GM23338 (cell line): ENCODE results near the gene TMEM144. TPM values are rescaled to one million over a fixed set of nuclear protein-coding genes. Genes with fewer than 3 reads are reported as not detected.

Experiments
- ATAC-seq: fragments of 200-7000 bp; cut with Tn5 transposase; 3 replicates; pipeline ENCODE4 v1.9.1; 2020
- DNase-seq: peaks from one replicate; pipeline ENCODE4 v3.0.0-alpha.2; 2015; ENCODE audit warnings: low spot score
- H2AFZ ChIP-seq: fragments of 200-600 bp; sonication (generic); 2 replicates; pipeline ENCODE4 v1.8.0; 2016; ENCODE audit warnings: antibody characterized with exemption, mild to moderate bottlenecking, moderate library complexity
- H3F3A ChIP-seq: fragments of 200-600 bp; sonication (generic); replicated peaks from 2 replicates; pipeline ENCODE4 v1.8.0; 2017; ENCODE audit warnings: antibody characterized with exemption, mixed run types, low read depth
- H3K27ac ChIP-seq: fragments of 200-600 bp; sonication (generic); 2 replicates; pipeline ENCODE4 v1.6.1; 2016; ENCODE audit warnings: low read depth
- H3K27me3 ChIP-seq: fragments of 200-600 bp; sonication (generic); 2 replicates; pipeline ENCODE4 v1.8.0; 2016; ENCODE audit warnings: mild to moderate bottlenecking, mixed run types, moderate library complexity; ENCODE audit not compliant: insufficient read depth
- H3K36me3 ChIP-seq: fragments of 200-600 bp; sonication (generic); 2 replicates; pipeline ENCODE4 v1.8.0; 2016; ENCODE audit warnings: mild to moderate bottlenecking; ENCODE audit not compliant: insufficient read depth
- H3K4me1 ChIP-seq: fragments of 200-600 bp; sonication (generic); 2 replicates; pipeline ENCODE4 v1.8.0; 2016; ENCODE audit warnings: mild to moderate bottlenecking, moderate library complexity; ENCODE audit not compliant: insufficient read depth
- H3K4me2 ChIP-seq: fragments of 200-600 bp; sonication (generic); 2 replicates; pipeline ENCODE4 v1.7.1; 2017; ENCODE audit warnings: mixed run types
- H3K4me3 ChIP-seq: fragments of 200-600 bp; sonication (generic); 2 replicates; pipeline ENCODE4 v1.6.1; 2016; ENCODE audit warnings: mixed run types
- H3K79me2 ChIP-seq: fragments of 200-600 bp; sonication (generic); replicated peaks from 2 replicates; pipeline ENCODE4 v1.8.0; 2017; ENCODE audit warnings: mild to moderate bottlenecking; ENCODE audit not compliant: insufficient read depth
- H3K9me2 ChIP-seq: fragments of 200-600 bp; sonication (generic); 2 replicates; pipeline ENCODE4 v1.8.0; 2017; ENCODE audit not compliant: insufficient read depth
- H4K20me1 ChIP-seq: fragments of 200-600 bp; sonication (generic); replicated peaks from 2 replicates; pipeline ENCODE4 v1.8.0; 2017; ENCODE audit warnings: mild to moderate bottlenecking; ENCODE audit not compliant: insufficient read depth
- H3K27ac Mint-ChIP-seq: 2 replicates; pipeline ENCODE4 v1.8.0; 2020; ENCODE audit warnings: inconsistent platforms, mild to moderate bottlenecking, moderate library complexity, mixed read lengths
- H3K27me3 Mint-ChIP-seq: 3 replicates; pipeline ENCODE4 v1.8.0; 2022; ENCODE audit warnings: low read depth, mild to moderate bottlenecking, moderate library complexity, mixed read lengths, inconsistent platforms; ENCODE audit not compliant: insufficient read depth, poor library complexity
- H3K36me3 Mint-ChIP-seq: 3 replicates; pipeline ENCODE4 v1.8.0; 2021; ENCODE audit warnings: low read depth, mild to moderate bottlenecking, inconsistent platforms, moderate library complexity, mixed read lengths
- H3K4me1 Mint-ChIP-seq: 3 replicates; pipeline ENCODE4 v1.8.0; 2020; ENCODE audit warnings: mild to moderate bottlenecking, inconsistent platforms, mixed read lengths
- H3K4me3 Mint-ChIP-seq: 3 replicates; pipeline ENCODE4 v1.8.0; 2021; ENCODE audit warnings: moderate library complexity, mild to moderate bottlenecking, inconsistent platforms, mixed read lengths
- H3K9me3 Mint-ChIP-seq: 3 replicates; pipeline ENCODE4 v1.8.0; 2020; ENCODE audit warnings: moderate library complexity, mild to moderate bottlenecking, inconsistent platforms, mixed read lengths
- CREB1 ChIP-seq: fragments of 250-450 bp; sonication (Bioruptor Pico); IDR thresholded peaks from 2 replicates; pipeline ENCODE4 v1.5.0; 2020; ENCODE audit warnings: low read depth, mild to moderate bottlenecking, moderate library complexity
- EZH2 ChIP-seq: fragments of 200-600 bp; sonication (generic); IDR thresholded peaks from one replicate; pipeline ENCODE4 v1.8.0; 2017; ENCODE audit warnings: antibody characterized with exemption, mild to moderate bottlenecking, low read depth; ENCODE audit not compliant: unreplicated experiment
- EZH2phosphoT487 ChIP-seq: fragments of 200-600 bp; sonication (generic); IDR thresholded peaks from one replicate; pipeline ENCODE4 v1.8.1; 2018; ENCODE audit warnings: antibody characterized with exemption; ENCODE audit not compliant: unreplicated experiment
- JUNB ChIP-seq: IDR thresholded peaks from one replicate; pipeline ENCODE4 v1.6.1; 2016; ENCODE audit warnings: antibody characterized with exemption; ENCODE audit not compliant: unreplicated experiment
- POLR2AphosphoS5 ChIP-seq: IDR thresholded peaks from 2 replicates; pipeline ENCODE4 v1.6.1; 2016; ENCODE audit warnings: antibody characterized with exemption, low read depth
- STAT1 ChIP-seq: IDR thresholded peaks from one replicate; pipeline ENCODE4 v1.6.1; 2016; ENCODE audit warnings: antibody characterized with exemption; ENCODE audit not compliant: unreplicated experiment
- ZNF114 ChIP-seq: fragments of 250-450 bp; sonication (Bioruptor Pico); IDR thresholded peaks from 2 replicates; pipeline ENCODE4 v1.5.0; 2020; ENCODE audit warnings: mild to moderate bottlenecking, moderate library complexity
- ZNF331 ChIP-seq: fragments of 250-450 bp; sonication (Bioruptor Pico); IDR thresholded peaks from 2 replicates; pipeline ENCODE4 v1.5.0; 2020; ENCODE audit warnings: low read depth, mild to moderate bottlenecking, moderate library complexity
- polyA plus RNA-seq: library from polyadenylated mRNA; unstranded; fragments of >200 nt; fragmentation: Nextera tagmentation; extraction: Ambion mirVana; gene quantifications from 2 replicates; pipeline ENCODE4 v1.2.1, GENCODE V29; 2016
- total RNA-seq: library from RNA; depleted of rRNA; stranded (reverse); fragments of >200 nt; shearing (Covaris generic); gene quantifications from 2 replicates; pipeline ENCODE4 v1.2.3, GENCODE V29; 2014
- TF ChIP-seq, protein P1 (sequence below): IDR thresholded peaks from 2 replicates; pipeline ENCODE4 v1.6.1; 2016; ENCODE audit warnings: antibody characterized with exemption
- TF ChIP-seq, protein P2 (sequence below): fragments of 250-450 bp; sonication (Bioruptor Pico); IDR thresholded peaks from 2 replicates; pipeline ENCODE4 v1.5.0; 2020; ENCODE audit warnings: mild to moderate bottlenecking, moderate library complexity
- TF ChIP-seq, protein P3 (sequence below): IDR thresholded peaks from one replicate; pipeline ENCODE4 v1.6.1; 2018; ENCODE audit warnings: antibody characterized with exemption; ENCODE audit not compliant: unreplicated experiment

The TMEM144 gene
- total and polyA plus RNA-seq, 2 experiments from 2014 or later = 1.3 to 1.7 TPM

DNA sequence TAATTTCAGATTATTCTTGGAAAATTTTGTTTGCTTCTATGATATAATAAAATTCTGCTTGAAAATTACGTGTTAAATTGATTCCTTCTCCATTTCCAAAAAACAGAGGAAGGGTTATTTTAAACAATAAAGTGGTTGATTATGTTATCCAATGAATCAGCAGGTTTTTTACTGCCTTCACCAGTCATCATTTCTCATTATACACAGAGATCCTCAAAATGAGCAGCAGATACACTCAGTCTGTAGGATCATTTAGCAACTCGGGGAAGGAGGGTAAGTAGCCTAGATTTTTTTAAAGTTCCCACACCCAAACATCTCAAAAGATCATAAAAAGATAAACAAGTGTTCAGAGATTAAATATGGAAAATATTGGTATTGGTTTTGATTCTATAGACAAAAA lies 6.8 kb upstream of the TMEM144 start:
- no peaks in the 10 kb centered on the region for H3K79me2 ChIP-seq
- no peaks in the 10 kb centered on the region for H3K36me3 Mint-ChIP-seq

More for the DNA sequence above, 6.8 kb upstream of the TMEM144 start:
- H2AFZ ChIP-seq = no peak overlapping the region
- H3K4me1 Mint-ChIP-seq = no peaks in the 10 kb centered on the region
- H3K4me1 ChIP-seq = no peaks in the 10 kb centered on the region
- 0 out of 2 replicates have a peak, but pooled peaks cover 5% of the 10 kb centered on the region for H3K9me2 ChIP-seq
- no peaks in the 10 kb centered on the region for H3K27me3 Mint-ChIP-seq
- H3K4me2 ChIP-seq = no peak overlapping the region
- H3K4me3 Mint-ChIP-seq = no peak overlapping the region
- H3F3A ChIP-seq = no peaks in the 10 kb centered on the region
- H4K20me1 ChIP-seq = no peaks in the 10 kb centered on the region
- ATAC-seq (no peak), DNase-seq (no peak)
- H3K9me3 Mint-ChIP-seq = no peaks in the 10 kb centered on the region; the same call in 2 of the 3 replicates
- H3K27ac Mint-ChIP-seq = no peak overlapping the region
- no peak overlapping the region for H3K27ac ChIP-seq
- no peaks in the 10 kb centered on the region for H3K36me3 ChIP-seq
- H3K4me3 ChIP-seq = no peak overlapping the region
- TF ChIP-seq ZNF114 (CRISPR knock-in tag) (no peak), EZH2 (no peak), CREB1 (no peak), POLR2AphosphoS5 (no peak), ZNF331 (no peak), JUNB (no peak), EZH2phosphoT487 (no peak), STAT1 (no peak)
- TF ChIP-seq, protein P1, sequence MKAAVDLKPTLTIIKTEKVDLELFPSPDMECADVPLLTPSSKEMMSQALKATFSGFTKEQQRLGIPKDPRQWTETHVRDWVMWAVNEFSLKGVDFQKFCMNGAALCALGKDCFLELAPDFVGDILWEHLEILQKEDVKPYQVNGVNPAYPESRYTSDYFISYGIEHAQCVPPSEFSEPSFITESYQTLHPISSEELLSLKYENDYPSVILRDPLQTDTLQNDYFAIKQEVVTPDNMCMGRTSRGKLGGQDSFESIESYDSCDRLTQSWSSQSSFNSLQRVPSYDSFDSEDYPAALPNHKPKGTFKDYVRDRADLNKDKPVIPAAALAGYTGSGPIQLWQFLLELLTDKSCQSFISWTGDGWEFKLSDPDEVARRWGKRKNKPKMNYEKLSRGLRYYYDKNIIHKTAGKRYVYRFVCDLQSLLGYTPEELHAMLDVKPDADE = no peak
- TF ChIP-seq, protein P2, sequence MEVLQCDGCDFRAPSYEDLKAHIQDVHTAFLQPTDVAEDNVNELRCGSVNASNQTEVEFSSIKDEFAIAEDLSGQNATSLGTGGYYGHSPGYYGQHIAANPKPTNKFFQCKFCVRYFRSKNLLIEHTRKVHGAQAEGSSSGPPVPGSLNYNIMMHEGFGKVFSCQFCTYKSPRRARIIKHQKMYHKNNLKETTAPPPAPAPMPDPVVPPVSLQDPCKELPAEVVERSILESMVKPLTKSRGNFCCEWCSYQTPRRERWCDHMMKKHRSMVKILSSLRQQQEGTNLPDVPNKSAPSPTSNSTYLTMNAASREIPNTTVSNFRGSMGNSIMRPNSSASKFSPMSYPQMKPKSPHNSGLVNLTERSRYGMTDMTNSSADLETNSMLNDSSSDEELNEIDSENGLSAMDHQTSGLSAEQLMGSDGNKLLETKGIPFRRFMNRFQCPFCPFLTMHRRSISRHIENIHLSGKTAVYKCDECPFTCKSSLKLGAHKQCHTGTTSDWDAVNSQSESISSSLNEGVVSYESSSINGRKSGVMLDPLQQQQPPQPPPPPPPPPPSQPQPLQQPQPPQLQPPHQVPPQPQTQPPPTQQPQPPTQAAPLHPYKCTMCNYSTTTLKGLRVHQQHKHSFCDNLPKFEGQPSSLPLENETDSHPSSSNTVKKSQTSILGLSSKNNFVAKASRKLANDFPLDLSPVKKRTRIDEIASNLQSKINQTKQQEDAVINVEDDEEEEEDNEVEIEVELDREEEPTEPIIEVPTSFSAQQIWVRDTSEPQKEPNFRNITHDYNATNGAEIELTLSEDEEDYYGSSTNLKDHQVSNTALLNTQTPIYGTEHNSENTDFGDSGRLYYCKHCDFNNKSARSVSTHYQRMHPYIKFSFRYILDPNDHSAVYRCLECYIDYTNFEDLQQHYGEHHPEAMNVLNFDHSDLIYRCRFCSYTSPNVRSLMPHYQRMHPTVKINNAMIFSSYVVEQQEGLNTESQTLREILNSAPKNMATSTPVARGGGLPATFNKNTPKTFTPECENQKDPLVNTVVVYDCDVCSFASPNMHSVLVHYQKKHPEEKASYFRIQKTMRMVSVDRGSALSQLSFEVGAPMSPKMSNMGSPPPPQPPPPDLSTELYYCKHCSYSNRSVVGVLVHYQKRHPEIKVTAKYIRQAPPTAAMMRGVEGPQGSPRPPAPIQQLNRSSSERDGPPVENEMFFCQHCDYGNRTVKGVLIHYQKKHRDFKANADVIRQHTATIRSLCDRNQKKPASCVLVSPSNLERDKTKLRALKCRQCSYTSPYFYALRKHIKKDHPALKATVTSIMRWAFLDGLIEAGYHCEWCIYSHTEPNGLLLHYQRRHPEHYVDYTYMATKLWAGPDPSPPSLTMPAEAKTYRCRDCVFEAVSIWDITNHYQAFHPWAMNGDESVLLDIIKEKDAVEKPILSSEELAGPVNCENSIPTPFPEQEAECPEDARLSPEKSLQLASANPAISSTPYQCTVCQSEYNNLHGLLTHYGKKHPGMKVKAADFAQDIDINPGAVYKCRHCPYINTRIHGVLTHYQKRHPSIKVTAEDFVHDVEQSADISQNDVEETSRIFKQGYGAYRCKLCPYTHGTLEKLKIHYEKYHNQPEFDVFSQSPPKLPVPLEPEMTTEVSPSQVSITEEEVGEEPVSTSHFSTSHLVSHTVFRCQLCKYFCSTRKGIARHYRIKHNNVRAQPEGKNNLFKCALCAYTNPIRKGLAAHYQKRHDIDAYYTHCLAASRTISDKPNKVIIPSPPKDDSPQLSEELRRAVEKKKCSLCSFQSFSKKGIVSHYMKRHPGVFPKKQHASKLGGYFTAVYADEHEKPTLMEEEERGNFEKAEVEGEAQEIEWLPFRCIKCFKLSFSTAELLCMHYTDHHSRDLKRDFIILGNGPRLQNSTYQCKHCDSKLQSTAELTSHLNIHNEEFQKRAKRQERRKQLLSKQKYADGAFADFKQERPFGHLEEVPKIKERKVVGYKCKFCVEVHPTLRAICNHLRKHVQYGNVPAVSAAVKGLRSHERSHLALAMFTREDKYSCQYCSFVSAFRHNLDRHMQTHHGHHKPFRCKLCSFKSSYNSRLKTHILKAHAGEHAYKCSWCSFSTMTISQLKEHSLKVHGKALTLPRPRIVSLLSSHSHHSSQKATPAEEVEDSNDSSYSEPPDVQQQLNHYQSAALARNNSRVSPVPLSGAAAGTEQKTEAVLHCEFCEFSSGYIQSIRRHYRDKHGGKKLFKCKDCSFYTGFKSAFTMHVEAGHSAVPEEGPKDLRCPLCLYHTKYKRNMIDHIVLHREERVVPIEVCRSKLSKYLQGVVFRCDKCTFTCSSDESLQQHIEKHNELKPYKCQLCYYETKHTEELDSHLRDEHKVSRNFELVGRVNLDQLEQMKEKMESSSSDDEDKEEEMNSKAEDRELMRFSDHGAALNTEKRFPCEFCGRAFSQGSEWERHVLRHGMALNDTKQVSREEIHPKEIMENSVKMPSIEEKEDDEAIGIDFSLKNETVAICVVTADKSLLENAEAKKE = no peak
- TF ChIP-seq, protein P3, sequence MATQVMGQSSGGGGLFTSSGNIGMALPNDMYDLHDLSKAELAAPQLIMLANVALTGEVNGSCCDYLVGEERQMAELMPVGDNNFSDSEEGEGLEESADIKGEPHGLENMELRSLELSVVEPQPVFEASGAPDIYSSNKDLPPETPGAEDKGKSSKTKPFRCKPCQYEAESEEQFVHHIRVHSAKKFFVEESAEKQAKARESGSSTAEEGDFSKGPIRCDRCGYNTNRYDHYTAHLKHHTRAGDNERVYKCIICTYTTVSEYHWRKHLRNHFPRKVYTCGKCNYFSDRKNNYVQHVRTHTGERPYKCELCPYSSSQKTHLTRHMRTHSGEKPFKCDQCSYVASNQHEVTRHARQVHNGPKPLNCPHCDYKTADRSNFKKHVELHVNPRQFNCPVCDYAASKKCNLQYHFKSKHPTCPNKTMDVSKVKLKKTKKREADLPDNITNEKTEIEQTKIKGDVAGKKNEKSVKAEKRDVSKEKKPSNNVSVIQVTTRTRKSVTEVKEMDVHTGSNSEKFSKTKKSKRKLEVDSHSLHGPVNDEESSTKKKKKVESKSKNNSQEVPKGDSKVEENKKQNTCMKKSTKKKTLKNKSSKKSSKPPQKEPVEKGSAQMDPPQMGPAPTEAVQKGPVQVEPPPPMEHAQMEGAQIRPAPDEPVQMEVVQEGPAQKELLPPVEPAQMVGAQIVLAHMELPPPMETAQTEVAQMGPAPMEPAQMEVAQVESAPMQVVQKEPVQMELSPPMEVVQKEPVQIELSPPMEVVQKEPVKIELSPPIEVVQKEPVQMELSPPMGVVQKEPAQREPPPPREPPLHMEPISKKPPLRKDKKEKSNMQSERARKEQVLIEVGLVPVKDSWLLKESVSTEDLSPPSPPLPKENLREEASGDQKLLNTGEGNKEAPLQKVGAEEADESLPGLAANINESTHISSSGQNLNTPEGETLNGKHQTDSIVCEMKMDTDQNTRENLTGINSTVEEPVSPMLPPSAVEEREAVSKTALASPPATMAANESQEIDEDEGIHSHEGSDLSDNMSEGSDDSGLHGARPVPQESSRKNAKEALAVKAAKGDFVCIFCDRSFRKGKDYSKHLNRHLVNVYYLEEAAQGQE = no peak
- no peaks in the 10 kb centered on the region for H3K27me3 ChIP-seq
